Uterus (tissue), 4 donors: ENCODE results near the gene MYO9A. TPM values are rescaled to one million over a fixed set of nuclear protein-coding genes. Genes with fewer than 3 reads are reported as not detected.

Experiments
- DNase-seq, 2 donors: peaks; one replicate each; pipeline ENCODE4 v3.0.0-alpha.2; 2019 to 2020
- H3K27ac ChIP-seq, 2 donors: fragments of 200-600 bp; sonication (generic); 1 replicate in 1 of 2; 2 replicates in 1 of 2; pipeline ENCODE4 v1.5.1; 2016 to 2018
- H3K27me3 ChIP-seq, 2 donors: fragments of 200-600 bp; sonication (generic); one replicate each; pipeline ENCODE4 v1.5.1; 2018 to 2019; ENCODE audit warnings: control low read depth in 1 of 2
- H3K36me3 ChIP-seq, 2 donors: fragments of 200-600 bp; sonication (generic); one replicate each; pipeline ENCODE4 v1.5.1; 2019; ENCODE audit warnings: control low read depth in 1 of 2
- H3K4me1 ChIP-seq, 2 donors: fragments of 200-600 bp; sonication (generic); one replicate each; pipeline ENCODE4 v1.5.1; 2018 to 2019; ENCODE audit warnings: control low read depth in 1 of 2
- H3K4me3 ChIP-seq, 2 donors: fragments of 200-600 bp; sonication (generic); 1 replicate in 1 of 2; 2 replicates in 1 of 2; pipeline ENCODE4 v1.5.1; 2018 to 2019; ENCODE audit warnings: mild to moderate bottlenecking in 1 of 2
- H3K9me3 ChIP-seq, 2 donors: fragments of 200-600 bp; sonication (generic); one replicate each; pipeline ENCODE4 v1.5.1; 2019; ENCODE audit warnings: control low read depth in 1 of 2
- POLR2A ChIP-seq, 2 donors: fragments of 450-650 bp; IDR thresholded peaks; one replicate each; pipeline ENCODE4 v1.6.1; 2016; ENCODE audit warnings: antibody characterized with exemption in 2 of 2, mild to moderate bottlenecking in 1 of 2, moderate library complexity in 1 of 2
- intact Hi-C: fragments of 100-400 bp; cut with DNase I; formaldehyde crosslinking; loops from one replicate; pipeline ENCODE4 v1.15.1; 2023; ENCODE audit warnings: low total_unique reads
- total RNA-seq, 4 donors: library from RNA; depleted of rRNA in 3 of 4; stranded (reverse); fragments of >200 nt in 3 of 4; gene quantifications; one replicate each; pipeline versions ENCODE4 v1.1.0 to v1.2.4, GENCODE V29; 2014 to 2023
- TF ChIP-seq, protein P1 (sequence below), 4 experiments: fragments of 200-600 bp in 2 of 4; fragments of 450-650 bp in 2 of 4; sonication (generic) in 2 of 4; IDR thresholded peaks; one replicate each; pipeline ENCODE4 v1.5.1; 2016 to 2019; ENCODE audit warnings: antibody characterized with exemption in 4 of 4, mild to moderate bottlenecking in 2 of 4, moderate library complexity in 1 of 4
- donor health status: DM: yes; HTN: yes; CAD: no.

The MYO9A gene
- total RNA-seq, 4 donors from 2014 or later: 45.6 to 141 (median 90.0) TPM

GRCh38 chr15:72070817-72071447, 47.0 kb downstream of the MYO9A start:
- no peaks in the 10 kb centered on the region for H3K36me3 ChIP-seq
- H3K4me1 ChIP-seq: peaks cover 0 to 7% of the 10 kb centered on the region in 2 donors
- TF ChIP-seq POLR2A (IDR thresholded peaks at IDR 0.05): no peak
- TF ChIP-seq, protein P1, sequence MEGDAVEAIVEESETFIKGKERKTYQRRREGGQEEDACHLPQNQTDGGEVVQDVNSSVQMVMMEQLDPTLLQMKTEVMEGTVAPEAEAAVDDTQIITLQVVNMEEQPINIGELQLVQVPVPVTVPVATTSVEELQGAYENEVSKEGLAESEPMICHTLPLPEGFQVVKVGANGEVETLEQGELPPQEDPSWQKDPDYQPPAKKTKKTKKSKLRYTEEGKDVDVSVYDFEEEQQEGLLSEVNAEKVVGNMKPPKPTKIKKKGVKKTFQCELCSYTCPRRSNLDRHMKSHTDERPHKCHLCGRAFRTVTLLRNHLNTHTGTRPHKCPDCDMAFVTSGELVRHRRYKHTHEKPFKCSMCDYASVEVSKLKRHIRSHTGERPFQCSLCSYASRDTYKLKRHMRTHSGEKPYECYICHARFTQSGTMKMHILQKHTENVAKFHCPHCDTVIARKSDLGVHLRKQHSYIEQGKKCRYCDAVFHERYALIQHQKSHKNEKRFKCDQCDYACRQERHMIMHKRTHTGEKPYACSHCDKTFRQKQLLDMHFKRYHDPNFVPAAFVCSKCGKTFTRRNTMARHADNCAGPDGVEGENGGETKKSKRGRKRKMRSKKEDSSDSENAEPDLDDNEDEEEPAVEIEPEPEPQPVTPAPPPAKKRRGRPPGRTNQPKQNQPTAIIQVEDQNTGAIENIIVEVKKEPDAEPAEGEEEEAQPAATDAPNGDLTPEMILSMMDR (IDR thresholded peaks at IDR 0.05): no peak
- no peaks in the 10 kb centered on the region for H3K27me3 ChIP-seq
- H3K4me3 ChIP-seq: no peak overlapping the region
- intact Hi-C loops: no loop called here
- no peak overlapping the region for H3K27ac ChIP-seq
- no peaks in the 10 kb centered on the region for H3K9me3 ChIP-seq
- DNase-seq: no peak

GRCh38 chr15:72068856-72069255, 49.1 kb downstream of the MYO9A start:
- Histone ChIP-seq H3K36me3 (no peaks in the 10 kb centered on the region), H3K9me3 (no peaks in the 10 kb centered on the region), H3K27me3 (no peaks in the 10 kb centered on the region), H3K4me1 (peaks cover 0 to 7% of the 10 kb centered on the region in 2 donors), H3K27ac (no peak overlapping the region), H3K4me3 (no peak overlapping the region)
- DNase-seq: no peak
- intact Hi-C loops: no loop called here
- TF ChIP-seq POLR2A (IDR thresholded peaks at IDR 0.05): no peak
- TF ChIP-seq, protein P1 (IDR thresholded peaks at IDR 0.05): no peak

DNA sequence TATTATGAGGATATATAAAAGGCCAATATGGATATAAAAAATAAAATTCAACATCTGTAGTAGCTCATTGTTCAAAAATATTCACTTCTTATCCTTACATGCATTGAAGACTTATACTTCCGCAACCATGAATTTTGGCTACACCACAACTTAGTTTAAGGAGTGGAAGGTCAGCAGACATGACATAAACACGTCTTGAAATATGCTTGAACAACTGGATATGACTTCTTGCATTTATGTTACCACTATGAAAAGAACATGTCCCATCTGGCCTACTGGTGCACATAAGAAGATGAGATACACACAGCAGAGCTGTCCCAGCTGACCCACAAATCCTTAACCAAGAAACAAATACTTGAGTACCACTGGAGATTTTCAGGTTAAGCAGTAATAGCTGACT, 52.1 kb downstream of the MYO9A start:
- Histone ChIP-seq H3K36me3 (no peaks in the 10 kb centered on the region), H3K4me1 (no peaks in the 10 kb centered on the region), H3K4me3 (no peak overlapping the region), H3K9me3 (no peaks in the 10 kb centered on the region), H3K27me3 (no peaks in the 10 kb centered on the region), H3K27ac (no peak overlapping the region)
- intact Hi-C loops: no loop called here
- no peak for TF ChIP-seq POLR2A (IDR thresholded peaks at IDR 0.05)
- TF ChIP-seq, protein P1 (IDR thresholded peaks at IDR 0.05): no peak
- no peak for DNase-seq

DNA sequence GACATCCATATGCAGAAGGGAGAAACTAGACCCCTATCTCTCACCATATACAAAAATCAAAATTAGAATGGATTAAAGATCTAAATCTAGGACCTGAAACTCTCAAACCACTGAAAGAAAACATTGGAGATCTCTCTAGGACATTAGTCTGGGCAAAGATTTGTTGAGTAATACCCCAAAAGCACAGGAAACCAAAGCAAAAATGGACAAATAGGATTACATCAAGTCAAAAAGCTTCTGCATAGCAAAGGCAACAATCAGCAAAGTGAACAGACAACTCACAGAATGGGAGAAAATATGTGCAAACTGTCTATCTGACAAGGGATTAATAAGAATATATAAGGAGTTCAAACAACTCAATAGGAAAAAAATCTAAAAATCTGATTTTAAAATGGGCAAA, 54.8 kb downstream of the MYO9A start:
- Histone ChIP-seq H3K27me3 (no peaks in the 10 kb centered on the region), H3K27ac (no peak overlapping the region), H3K9me3 (no peaks in the 10 kb centered on the region), H3K36me3 (no peaks in the 10 kb centered on the region), H3K4me3 (no peak overlapping the region), H3K4me1 (no peaks in the 10 kb centered on the region)
- no peak for DNase-seq
- intact Hi-C loops: no loop called here
- TF ChIP-seq, protein P1 (IDR thresholded peaks at IDR 0.05): no peak
- no peak for TF ChIP-seq POLR2A (IDR thresholded peaks at IDR 0.05)

DNA sequence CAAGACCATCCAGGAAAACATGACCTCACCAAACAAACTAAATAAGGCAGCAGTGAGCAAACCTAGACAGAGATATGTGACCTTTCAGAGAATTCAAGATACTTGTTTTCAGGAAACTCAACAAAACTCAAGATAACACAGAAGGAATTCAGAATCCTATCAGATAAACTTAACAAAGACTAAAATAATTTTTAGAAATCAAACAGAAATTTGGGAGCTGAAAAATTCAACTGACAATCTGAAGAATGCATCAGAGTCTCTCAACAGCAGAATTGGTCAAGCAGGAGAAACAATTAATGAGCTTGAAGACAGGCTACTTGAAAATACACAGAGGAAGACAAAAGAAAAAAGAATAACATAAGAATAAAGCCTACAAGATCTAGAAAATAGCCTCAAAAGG, 55.6 kb downstream of the MYO9A start:
- intact Hi-C loops: no loop called here
- no peak for TF ChIP-seq POLR2A (IDR thresholded peaks at IDR 0.05)
- TF ChIP-seq, protein P1 (IDR thresholded peaks at IDR 0.05): no peak
- H3K4me3 ChIP-seq: no peak overlapping the region
- DNase-seq: no peak
- no peaks in the 10 kb centered on the region for H3K4me1 ChIP-seq
- H3K27me3 ChIP-seq: no peaks in the 10 kb centered on the region
- no peaks in the 10 kb centered on the region for H3K9me3 ChIP-seq
- H3K36me3 ChIP-seq: no peaks in the 10 kb centered on the region
- no peak overlapping the region for H3K27ac ChIP-seq
